Coronary artery (tissue), 2 donors: ENCODE data around the gene PPME1.

ENCODE experiments used
- DNase-seq: peaks from one replicate; pipeline ENCODE4 v3.0.0-alpha.2; 2017; ENCODE audit warnings: low spot score
- H3K27ac ChIP-seq, 2 donors: fragments of 200-600 bp; sonication (generic); one replicate each; pipeline ENCODE4 v1.5.1; 2016 to 2019
- H3K4me3 ChIP-seq: fragments of 200-600 bp; sonication (generic); 2 replicates; pipeline ENCODE4 v1.5.1; 2016; ENCODE audit warnings: mild to moderate bottlenecking, moderate library complexity
- CTCF ChIP-seq: fragments of 200-600 bp; sonication (generic); IDR thresholded peaks from one replicate; pipeline ENCODE4 v1.5.1; 2019; ENCODE audit warnings: antibody characterized with exemption

The PPME1 gene

GRCh38 chr11:74225565-74225964, 54.5 kb downstream of the PPME1 start:
- TF ChIP-seq CTCF: no peak
- H3K27ac ChIP-seq: no peak overlapping the region
- no peak overlapping the region for H3K4me3 ChIP-seq
- DNase-seq: no peak

GRCh38 chr11:74226907-74227306, 55.8 kb downstream of the PPME1 start:
- no peak for TF ChIP-seq CTCF
- no peak for DNase-seq
- no peak overlapping the region for H3K4me3 ChIP-seq
- no peak overlapping the region for H3K27ac ChIP-seq

- no peak overlapping the region for H3K4me3 ChIP-seq
- no peak overlapping the region for H3K27ac ChIP-seq
- TF ChIP-seq CTCF: no peak
- DNase-seq: no peak
Observed at GRCh38 chr11:74232311-74232950, 61.3 kb downstream of the PPME1 start.

GRCh38 chr11:74233683-74234082, 62.6 kb downstream of the PPME1 start:
- no peak for TF ChIP-seq CTCF
- H3K4me3 ChIP-seq: no peak overlapping the region
- H3K27ac ChIP-seq: no peak overlapping the region
- no peak for DNase-seq

- DNase-seq: no peak
- TF ChIP-seq CTCF: no peak
- Histone ChIP-seq H3K4me3 (no peak overlapping the region), H3K27ac (no peak overlapping the region)
Observed at GRCh38 chr11:74235121-74235520, 64.0 kb downstream of the PPME1 start.

- TF ChIP-seq CTCF: no peak
- DNase-seq: no peak
- Histone ChIP-seq H3K4me3 (no peak overlapping the region), H3K27ac (no peak overlapping the region)
Observed at GRCh38 chr11:74237541-74237940, 66.5 kb downstream of the PPME1 start.

- no peak for DNase-seq
- Histone ChIP-seq H3K27ac (no peak overlapping the region), H3K4me3 (no peak overlapping the region)
- TF ChIP-seq CTCF: no peak
Observed at GRCh38 chr11:74238243-74238642, 67.2 kb downstream of the PPME1 start.
